SH-SY5Y (cell line): ENCODE measurements around the gene VTCN1.

Source experiments
- GATA2 ChIP-seq: IDR thresholded peaks from 2 replicates; pipeline ENCODE4 v1.6.1; 2011; ENCODE audit warnings: mild to moderate bottlenecking, low read depth, low read length
- GATA3 ChIP-seq: IDR thresholded peaks from 2 replicates; pipeline ENCODE4 v1.6.1; 2011; ENCODE audit warnings: low read depth, mild to moderate bottlenecking, low read length, moderate library complexity

DNA sequence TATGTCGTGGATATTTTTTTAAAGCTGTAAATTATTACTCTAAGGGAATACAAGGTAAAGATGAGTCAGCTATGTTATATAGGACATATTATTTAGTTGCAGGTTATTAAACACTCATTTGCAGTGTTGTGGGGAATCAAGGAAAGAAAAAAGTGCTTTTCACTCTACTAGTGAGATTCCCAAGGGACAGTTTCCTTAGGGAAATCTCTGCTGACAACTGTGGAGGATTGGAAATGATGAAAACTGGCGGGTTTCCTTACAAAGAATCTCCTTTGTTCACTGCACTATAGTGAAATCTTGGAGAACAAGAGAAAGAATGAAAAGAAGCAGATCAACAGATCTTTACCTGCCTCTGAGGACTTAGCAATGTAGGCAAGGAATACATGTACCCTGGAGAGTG lies 64.7 kb downstream of the VTCN1 start:
- TF ChIP-seq GATA2 (no peak), GATA3 (no peak)
